ENCODE measurements around the gene PKD1L1.
"Not testable (repeated sequence)": the region's sequence is repeated elsewhere in the genome, so short reads cannot be mapped to it uniquely, and the experiment has no call there.

The PKD1L1 gene

GRCh38 chr7:47948141-47948790, at the start of gene PKD1L1:
Gene PKD1L1 (minus strand): TSS chr7:47948466. CDS start chr7:47948440, 26 bp downstream.
- no peak for DNase-seq

- no peak for DNase-seq
These were observed 44.2 kb upstream of the PKD1L1 start for GRCh38 chr7:47992446-47992845.

GRCh38 chr7:47991741-47992311, 43.6 kb upstream of the PKD1L1 start:
- DNase-seq: peak; percentile 33

- no peak for DNase-seq
These were observed 43.0 kb upstream of the PKD1L1 start for GRCh38 chr7:47991270-47991669.

GRCh38 chr7:47990592-47990991, 42.3 kb upstream of the PKD1L1 start:
- no peak for DNase-seq

GRCh38 chr7:47989607-47990400, 41.5 kb upstream of the PKD1L1 start:
- DNase-seq: not testable (repeated sequence)

GRCh38 chr7:47988496-47989386, 40.5 kb upstream of the PKD1L1 start:
- no peak for DNase-seq

GRCh38 chr7:47982610-47983009, 34.3 kb upstream of the PKD1L1 start:
- DNase-seq: no peak

- not testable (repeated sequence) for DNase-seq
These were observed 32.4 kb upstream of the PKD1L1 start for GRCh38 chr7:47980648-47981047.

GRCh38 chr7:47979832-47980181, 31.5 kb upstream of the PKD1L1 start:
- no peak for DNase-seq

- peak; percentile 87 for DNase-seq
These were observed 31.0 kb upstream of the PKD1L1 start, which contains the start of gene HUS1 for GRCh38 chr7:47979145-47979831. Gene HUS1 (minus strand): TSS chr7:47979615. CDS start chr7:47979519, 96 bp downstream.

GRCh38 chr7:47978790-47979144, 30.5 kb upstream of the PKD1L1 start:
- DNase-seq: no peak

GRCh38 chr7:47973739-47974138, 25.5 kb upstream of the PKD1L1 start:
- no peak for DNase-seq

GRCh38 chr7:47970761-47971160, 22.5 kb upstream of the PKD1L1 start:
- DNase-seq: no peak

GRCh38 chr7:47968847-47969774, 20.8 kb upstream of the PKD1L1 start:
- no peak for DNase-seq

GRCh38 chr7:47967708-47968107, 19.4 kb upstream of the PKD1L1 start:
- DNase-seq: no peak

GRCh38 chr7:47967123-47967522, 18.9 kb upstream of the PKD1L1 start:
- no peak for DNase-seq

- no peak for DNase-seq
These were observed 17.2 kb upstream of the PKD1L1 start for GRCh38 chr7:47965456-47965855.

GRCh38 chr7:47962262-47962661, 14.0 kb upstream of the PKD1L1 start:
- DNase-seq: no peak

GRCh38 chr7:47957156-47957555, 8.9 kb upstream of the PKD1L1 start:
- no peak for DNase-seq

- DNase-seq: no peak
These were observed 8.0 kb upstream of the PKD1L1 start for GRCh38 chr7:47956220-47956619.

Data from NCI-H510A (cell line).